HepG2 (cell line): Measurements from ENCODE around the gene PHTF1. TPM values are rescaled to one million over a fixed set of nuclear protein-coding genes. Genes with fewer than 3 reads are reported as not detected.

Experiments
- AFF4 ChIP-seq: sonication (generic); formaldehyde crosslinking; IDR thresholded peaks from 2 replicates; pipeline ENCODE4 v1.4.0; 2020; ENCODE audit warnings: missing genetic modification reagents
- ELF1 ChIP-seq: sonication (generic); formaldehyde crosslinking; IDR thresholded peaks from 2 replicates; pipeline ENCODE4 v1.4.0; 2020; ENCODE audit warnings: missing genetic modification reagents
- ESRRA ChIP-seq: sonication (generic); formaldehyde crosslinking; IDR thresholded peaks from 2 replicates; pipeline ENCODE4 v1.5.1; 2020; ENCODE audit warnings: mild to moderate bottlenecking, low read depth, missing genetic modification reagents
- FUBP1 ChIP-seq: sonication (generic); formaldehyde crosslinking; IDR thresholded peaks from 2 replicates; pipeline ENCODE4 v1.5.1; 2020; ENCODE audit warnings: missing genetic modification reagents, mild to moderate bottlenecking, borderline replicate concordance
- IKZF5 ChIP-seq: IDR thresholded peaks from 2 replicates; pipeline ENCODE4 v1.6.1; 2018; ENCODE audit warnings: missing genetic modification reagents, mild to moderate bottlenecking, missing compliant biosample characterization
- MAX ChIP-seq: IDR thresholded peaks from 2 replicates; pipeline ENCODE4 v1.6.1; 2012; ENCODE audit warnings: inconsistent platforms
- MLLT10 ChIP-seq: sonication (generic); formaldehyde crosslinking; IDR thresholded peaks from 2 replicates; pipeline ENCODE4 v1.4.0; 2020; ENCODE audit warnings: missing genetic modification reagents
- MTA3 ChIP-seq: sonication (generic); formaldehyde crosslinking; IDR thresholded peaks from 2 replicates; pipeline ENCODE4 v1.4.0; 2020; ENCODE audit warnings: missing genetic modification reagents
- RARA ChIP-seq: IDR thresholded peaks from 2 replicates; pipeline ENCODE4 v1.6.1; 2016; ENCODE audit warnings: missing genetic modification reagents, missing compliant biosample characterization
- RBM22 ChIP-seq: fragments of 200-400 bp; formaldehyde crosslinking; optimal IDR thresholded peaks from 2 replicates; pipeline ENCODE3; 2017; ENCODE audit warnings: mild to moderate bottlenecking, low read length, moderate library complexity
- RORA ChIP-seq: sonication (generic); formaldehyde crosslinking; IDR thresholded peaks from 2 replicates; pipeline ENCODE4 v1.5.0; 2020; ENCODE audit warnings: mild to moderate bottlenecking, missing genetic modification reagents, moderate library complexity
- ZBTB4 ChIP-seq: sonication (generic); formaldehyde crosslinking; IDR thresholded peaks from 2 replicates; pipeline ENCODE4 v1.4.0; 2020; ENCODE audit warnings: missing genetic modification reagents, mild to moderate bottlenecking, borderline replicate concordance
- ZFP91 ChIP-seq: sonication (generic); formaldehyde crosslinking; IDR thresholded peaks from 2 replicates; pipeline ENCODE4 v1.9.0; 2022; ENCODE audit warnings: missing genetic modification reagents, mild to moderate bottlenecking, borderline replicate concordance
- ZNF251 ChIP-seq: sonication (generic); formaldehyde crosslinking; IDR thresholded peaks from 2 replicates; pipeline ENCODE4 v1.9.0; 2021; ENCODE audit warnings: mild to moderate bottlenecking, missing genetic modification reagents
- ZNF678 ChIP-seq: sonication (generic); formaldehyde crosslinking; IDR thresholded peaks from 2 replicates; pipeline ENCODE4 v1.4.0; 2020; ENCODE audit warnings: mild to moderate bottlenecking, missing genetic modification reagents
- ZSCAN21 ChIP-seq: sonication (generic); formaldehyde crosslinking; IDR thresholded peaks from 2 replicates; pipeline ENCODE4 v1.8.0; 2022; ENCODE audit warnings: mild to moderate bottlenecking, missing genetic modification reagents, moderate library complexity, borderline replicate concordance
- polyA plus RNA-seq, 8 experiments: library from polyadenylated mRNA; depleted of rRNA in 3 of 8; stranded (reverse) in 7 of 8; unstranded in 1 of 8; fragments of >200 nt; fragmentation: Illumina TruSeq in 4 of 8; extraction: Trizol in 4 of 8; gene quantifications; 2 replicates each; pipeline versions ENCODE4 v1.2.1 to v1.2.3, GENCODE V29; 2011 to 2016; ENCODE audit warnings: low read depth in 4 of 8, missing spikeins in 1 of 8, mixed read lengths in 1 of 8; ENCODE audit not compliant: insufficient read depth in 1 of 8
- total RNA-seq, 5 experiments: library from RNA; depleted of rRNA; stranded (reverse); fragments of >200 nt; fragmentation: Illumina TruSeq; extraction: Trizol; gene quantifications; 2 replicates each; pipeline ENCODE4 v1.2.3, GENCODE V29; 2016; ENCODE audit warnings: low read depth in 1 of 5

Gene PHTF1
- total and polyA plus RNA-seq, 2 of the 13 experiments (the other 11 are each of a cell fraction or from before 2014, with no cell fraction given) = 5.0 to 19.7 TPM

GRCh38 chr1:113759333-113760101 lies at the start of gene PHTF1 (continued):
- TF ChIP-seq ZBTB4 (no peak; the same call in 1 of the 2 replicates), RBM22 (no peak), MLLT10 (CRISPR knock-in tag) (no peak), ZSCAN21 (CRISPR knock-in tag) (no peak), MAX (no peak), ESRRA (no peak; the same call in 1 of the 2 replicates), MTA3 (no peak), AFF4 (CRISPR knock-in tag) (no peak), ELF1 (CRISPR knock-in tag) (peak; percentile 80), IKZF5 (CRISPR knock-in tag) (peak; percentile 59; the same call in 1 of the 2 replicates), FUBP1 (CRISPR knock-in tag) (no peak), ZFP91 (peak; percentile 85), ZNF251 (CRISPR knock-in tag) (no peak), RARA (no peak), RORA (CRISPR knock-in tag) (no peak), ZNF678 (CRISPR knock-in tag) (no peak)
